22Rv1 (cell line): ENCODE data around the gene RBMX.

ENCODE experiments used
- CTCF ChIP-seq: fragments of 450-650 bp; IDR thresholded peaks from 2 replicates; pipeline ENCODE4 v1.5.1; 2017; ENCODE audit warnings: mild to moderate bottlenecking
- ZFX ChIP-seq: fragments of 450-650 bp; IDR thresholded peaks from 2 replicates; pipeline ENCODE4 v1.6.1; 2017; ENCODE audit warnings: antibody characterized with exemption, borderline replicate concordance

- no peak for TF ChIP-seq CTCF
- no peak for TF ChIP-seq ZFX
These were observed 8.3 kb downstream of the RBMX start for GRCh38 chrX:136872091-136872700.
